ENCODE results near the gene NFYC. TPM values are rescaled to one million over a fixed set of nuclear protein-coding genes. Genes with fewer than 3 reads are reported as not detected.

The NFYC gene
- total RNA-seq, 1 donor: 24.2 TPM

DNA sequence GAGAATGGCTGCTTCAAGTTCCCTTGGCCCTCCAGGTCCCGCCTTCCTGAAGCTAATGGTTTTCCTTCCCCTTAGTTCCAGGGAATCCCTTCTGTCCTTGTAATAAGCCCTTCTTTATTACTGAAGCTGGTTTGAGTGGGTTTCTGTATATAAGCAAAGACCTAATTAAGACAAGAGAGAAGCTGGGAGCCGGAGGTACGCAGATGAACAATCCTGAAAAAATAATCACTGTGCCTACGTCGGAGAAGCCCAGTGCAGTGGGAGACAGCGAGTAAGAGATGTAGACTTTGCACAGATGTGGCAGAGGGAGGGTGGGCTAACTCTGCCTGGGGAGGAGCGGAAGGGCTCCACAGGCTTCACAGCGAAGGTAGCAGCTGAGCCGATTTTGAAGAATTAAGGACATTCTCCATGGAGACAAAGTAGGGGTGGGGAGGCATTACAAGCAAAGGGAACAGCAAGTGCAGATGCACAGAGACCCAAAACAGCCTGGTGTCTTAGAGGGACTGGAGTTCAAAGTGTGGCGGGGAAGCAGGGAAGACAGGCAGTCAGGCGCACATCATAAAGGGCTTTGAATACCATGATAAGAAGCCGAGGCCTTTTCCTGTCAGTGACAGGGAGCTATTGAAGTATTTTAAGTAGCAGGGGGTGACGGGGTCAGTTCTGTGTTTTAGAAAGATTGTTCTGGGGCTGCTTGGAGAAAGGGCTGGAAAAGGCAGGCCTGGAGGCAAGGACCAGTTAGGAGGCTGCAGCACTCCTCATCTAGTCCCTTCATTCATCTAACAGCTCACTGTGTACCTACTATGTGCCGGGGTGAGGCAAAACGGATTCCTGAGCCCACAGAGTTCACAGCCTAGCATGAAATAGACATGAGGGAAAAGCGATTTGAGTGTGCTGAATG is 32.5 kb upstream of the NFYC start:
- DNase-seq (ENCODE audit: insufficient read length, low spot score, missing footprints): peak; percentile 56
- no peak overlapping the region for H3K27ac ChIP-seq (ENCODE audit: low read depth, low read length)
- no peak for TF ChIP-seq CTCF (IDR thresholded peaks at IDR 0.05; ENCODE audit: extremely low read depth, low read depth, low read length)
- no peak overlapping the region for H3K4me2 ChIP-seq (ENCODE audit: insufficient read depth, low read length)
- H3K79me2 ChIP-seq (ENCODE audit: insufficient read depth, low read length): no peaks in the 10 kb centered on the region
- H3K4me1 ChIP-seq (ENCODE audit: insufficient read depth, low read length): no peaks in the 10 kb centered on the region
- no peaks in the 10 kb centered on the region for H4K20me1 ChIP-seq (ENCODE audit: insufficient read depth, low read length)
- H3K4me3 ChIP-seq (ENCODE audit: insufficient read depth, low read length): no peak overlapping the region
- H3K36me3 ChIP-seq (ENCODE audit: insufficient read depth, low read length): no peaks in the 10 kb centered on the region
- no peak overlapping the region for H2AFZ ChIP-seq (ENCODE audit: low read length)
- H3K9me3 ChIP-seq (ENCODE audit: low read depth, low read length): no peaks in the 10 kb centered on the region
- peaks cover 43% of the 10 kb centered on the region for H3K27me3 ChIP-seq (ENCODE audit: insufficient read depth, low read length)

DNA sequence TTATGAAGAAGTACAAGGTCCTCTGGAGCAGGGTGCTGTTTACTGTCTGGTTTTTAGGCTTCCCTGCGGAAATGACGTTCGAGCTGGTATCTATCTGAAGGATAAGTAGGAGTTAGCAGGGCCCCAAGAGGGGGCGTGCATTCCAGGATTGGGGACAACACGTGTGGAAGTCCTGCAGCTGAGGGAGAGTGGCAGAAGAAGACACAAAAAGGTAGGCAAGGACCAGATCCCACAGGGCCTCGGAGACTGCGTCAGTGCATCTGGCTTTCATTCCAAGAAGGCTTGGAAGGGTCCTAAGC is 31.9 kb upstream of the NFYC start:
- H3K4me1 ChIP-seq (ENCODE audit: insufficient read depth, low read length): no peaks in the 10 kb centered on the region
- no peak overlapping the region for H3K4me2 ChIP-seq (ENCODE audit: insufficient read depth, low read length)
- no peak for TF ChIP-seq CTCF (IDR thresholded peaks at IDR 0.05; ENCODE audit: extremely low read depth, low read depth, low read length)
- peak; percentile 60 for DNase-seq (ENCODE audit: insufficient read length, low spot score, missing footprints)
- H4K20me1 ChIP-seq (ENCODE audit: insufficient read depth, low read length): no peaks in the 10 kb centered on the region
- H3K27ac ChIP-seq (ENCODE audit: low read depth, low read length): no peak overlapping the region
- peaks cover 46% of the 10 kb centered on the region for H3K27me3 ChIP-seq (ENCODE audit: insufficient read depth, low read length)
- no peak overlapping the region for H2AFZ ChIP-seq (ENCODE audit: low read length)
- no peaks in the 10 kb centered on the region for H3K36me3 ChIP-seq (ENCODE audit: insufficient read depth, low read length)
- H3K9me3 ChIP-seq (ENCODE audit: low read depth, low read length): no peaks in the 10 kb centered on the region
- no peaks in the 10 kb centered on the region for H3K79me2 ChIP-seq (ENCODE audit: insufficient read depth, low read length)
- no peak overlapping the region for H3K4me3 ChIP-seq (ENCODE audit: insufficient read depth, low read length)

- peak; percentile 81 for DNase-seq (ENCODE audit: insufficient read length, low spot score, missing footprints)
- Histone ChIP-seq H3K4me2 (ENCODE audit: insufficient read depth, low read length) (no peak overlapping the region), H2AFZ (ENCODE audit: low read length) (no peak overlapping the region), H3K79me2 (ENCODE audit: insufficient read depth, low read length) (no peaks in the 10 kb centered on the region), H3K9me3 (ENCODE audit: low read depth, low read length) (no peaks in the 10 kb centered on the region), H3K4me1 (ENCODE audit: insufficient read depth, low read length) (no peaks in the 10 kb centered on the region), H3K27ac (ENCODE audit: low read depth, low read length) (no peak overlapping the region), H3K4me3 (ENCODE audit: insufficient read depth, low read length) (no peak overlapping the region), H3K27me3 (ENCODE audit: insufficient read depth, low read length) (peaks cover 45% of the 10 kb centered on the region), H4K20me1 (ENCODE audit: insufficient read depth, low read length) (no peaks in the 10 kb centered on the region), H3K36me3 (ENCODE audit: insufficient read depth, low read length) (no peaks in the 10 kb centered on the region)
- TF ChIP-seq CTCF (IDR thresholded peaks at IDR 0.05; ENCODE audit: extremely low read depth, low read depth, low read length): no peak
These were observed 29.8 kb upstream of the NFYC start for GRCh38 chr1:40661678-40662077.

- Histone ChIP-seq H2AFZ (ENCODE audit: low read length) (no peak overlapping the region), H3K79me2 (ENCODE audit: insufficient read depth, low read length) (no peaks in the 10 kb centered on the region), H3K36me3 (ENCODE audit: insufficient read depth, low read length) (no peaks in the 10 kb centered on the region), H3K27ac (ENCODE audit: low read depth, low read length) (no peak overlapping the region), H3K4me2 (ENCODE audit: insufficient read depth, low read length) (no peak overlapping the region), H3K4me1 (ENCODE audit: insufficient read depth, low read length) (no peaks in the 10 kb centered on the region), H3K27me3 (ENCODE audit: insufficient read depth, low read length) (peaks cover 40% of the 10 kb centered on the region), H4K20me1 (ENCODE audit: insufficient read depth, low read length) (no peaks in the 10 kb centered on the region), H3K4me3 (ENCODE audit: insufficient read depth, low read length) (no peak overlapping the region), H3K9me3 (ENCODE audit: low read depth, low read length) (no peaks in the 10 kb centered on the region)
- no peak for TF ChIP-seq CTCF (IDR thresholded peaks at IDR 0.05; ENCODE audit: extremely low read depth, low read depth, low read length)
- peak; percentile 81 for DNase-seq (ENCODE audit: insufficient read length, low spot score, missing footprints)
These were observed 29.4 kb upstream of the NFYC start for GRCh38 chr1:40662151-40662550.
